ENCODE measurements around the gene APBA1. TPM values are rescaled to one million over a fixed set of nuclear protein-coding genes. Genes with fewer than 3 reads are reported as not detected.

APBA1 gene
- polyA plus RNA-seq, 1 of the 3 experiments (the other 2 are of a cell fraction) = 3.1 TPM

- no peak overlapping the region for H2AFZ ChIP-seq (ENCODE audit: low read depth)
- H3K9me3 ChIP-seq = no peaks in the 10 kb centered on the region
- no peak for DNase-seq
- no peak overlapping the region for H3K4me2 ChIP-seq
- H3K9me2 ChIP-seq = no peaks in the 10 kb centered on the region
- no peaks in the 10 kb centered on the region for H3K36me3 ChIP-seq (replicated peaks in 1 of 2; ENCODE audit: control insufficient read depth in 1 of 2, insufficient read depth in 2 of 2, low read length in 1 of 2)
- no peak overlapping the region for H3K27ac ChIP-seq (ENCODE audit: low read depth in 2 of 2, low read length in 1 of 2)
- POLR2A ChIA-PET = no interaction called here
- TF ChIP-seq JUND (IDR thresholded peaks at IDR 0.05) (no peak), RFX5 (IDR thresholded peaks at IDR 0.05; ENCODE audit: low read length) (no peak), GATA2 (CRISPR knock-in tag; IDR thresholded peaks at IDR 0.05) (no peak), TAF1 (IDR thresholded peaks at IDR 0.05; ENCODE audit: borderline replicate concordance, low read depth, low read length) (no peak)
- CTCF ChIA-PET = interaction anchor here (1.4 kb wide), 1 partner anchor 8 kb away, joined by 3 read pairs; no protein-coding TSS in a partner anchor
- H4K20me1 ChIP-seq (ENCODE audit: insufficient read depth) = no peaks in the 10 kb centered on the region
- no peak overlapping the region for H3K4me3 ChIP-seq (ENCODE audit: low read depth in 2 of 2, low read length in 1 of 2)
- H3K4me1 ChIP-seq (ENCODE audit: control insufficient read depth in 1 of 2, insufficient read depth in 2 of 2, low read depth in 1 of 2, low read length in 1 of 2) = no peaks in the 10 kb centered on the region
- no peaks in the 10 kb centered on the region for H3F3A ChIP-seq (replicated peaks; ENCODE audit: insufficient read depth)
- WGBS (ENCODE audit: low lambda C conversion rate) = 68% methylated on average over 3 of the region's 5 CpGs
- no peaks in the 10 kb centered on the region for H3K79me2 ChIP-seq (ENCODE audit: insufficient read depth)
- no peak overlapping the region for H3K9ac ChIP-seq
- H3K27me3 ChIP-seq (ENCODE audit: insufficient read depth) = no peaks in the 10 kb centered on the region
Observed at GRCh38 chr9:69395718-69396117, 276.5 kb downstream of the APBA1 start.

GRCh38 chr9:69393425-69393824 lies 278.7 kb downstream of the APBA1 start:
- Histone ChIP-seq H3K9ac (no peak overlapping the region), H3K27me3 (ENCODE audit: insufficient read depth) (peaks cover 6% of the 10 kb centered on the region; the same call in 1 of the 2 replicates), H3K4me2 (no peak overlapping the region), H3K9me3 (no peaks in the 10 kb centered on the region), H3K4me1 (ENCODE audit: control insufficient read depth in 1 of 2, insufficient read depth in 2 of 2, low read depth in 1 of 2, low read length in 1 of 2) (no peaks in the 10 kb centered on the region), H3K4me3 (ENCODE audit: low read depth in 2 of 2, low read length in 1 of 2) (no peak overlapping the region), H3K27ac (ENCODE audit: low read depth in 2 of 2, low read length in 1 of 2) (no peak overlapping the region), H3K36me3 (replicated peaks in 1 of 2; ENCODE audit: control insufficient read depth in 1 of 2, insufficient read depth in 2 of 2, low read length in 1 of 2) (no peaks in the 10 kb centered on the region), H3K79me2 (ENCODE audit: insufficient read depth) (no peaks in the 10 kb centered on the region), H3K9me2 (no peaks in the 10 kb centered on the region), H4K20me1 (ENCODE audit: insufficient read depth) (no peaks in the 10 kb centered on the region), H3F3A (replicated peaks; ENCODE audit: insufficient read depth) (no peaks in the 10 kb centered on the region), H2AFZ (ENCODE audit: low read depth) (no peak overlapping the region)
- POLR2A ChIA-PET = no interaction called here
- no peak for DNase-seq
- 64% methylated on average over 6 of the region's 6 CpGs for WGBS (ENCODE audit: low lambda C conversion rate)
- no peak for TF ChIP-seq NFIC (IDR thresholded peaks at IDR 0.05; ENCODE audit: borderline replicate concordance)
- TF ChIP-seq, protein P1, sequence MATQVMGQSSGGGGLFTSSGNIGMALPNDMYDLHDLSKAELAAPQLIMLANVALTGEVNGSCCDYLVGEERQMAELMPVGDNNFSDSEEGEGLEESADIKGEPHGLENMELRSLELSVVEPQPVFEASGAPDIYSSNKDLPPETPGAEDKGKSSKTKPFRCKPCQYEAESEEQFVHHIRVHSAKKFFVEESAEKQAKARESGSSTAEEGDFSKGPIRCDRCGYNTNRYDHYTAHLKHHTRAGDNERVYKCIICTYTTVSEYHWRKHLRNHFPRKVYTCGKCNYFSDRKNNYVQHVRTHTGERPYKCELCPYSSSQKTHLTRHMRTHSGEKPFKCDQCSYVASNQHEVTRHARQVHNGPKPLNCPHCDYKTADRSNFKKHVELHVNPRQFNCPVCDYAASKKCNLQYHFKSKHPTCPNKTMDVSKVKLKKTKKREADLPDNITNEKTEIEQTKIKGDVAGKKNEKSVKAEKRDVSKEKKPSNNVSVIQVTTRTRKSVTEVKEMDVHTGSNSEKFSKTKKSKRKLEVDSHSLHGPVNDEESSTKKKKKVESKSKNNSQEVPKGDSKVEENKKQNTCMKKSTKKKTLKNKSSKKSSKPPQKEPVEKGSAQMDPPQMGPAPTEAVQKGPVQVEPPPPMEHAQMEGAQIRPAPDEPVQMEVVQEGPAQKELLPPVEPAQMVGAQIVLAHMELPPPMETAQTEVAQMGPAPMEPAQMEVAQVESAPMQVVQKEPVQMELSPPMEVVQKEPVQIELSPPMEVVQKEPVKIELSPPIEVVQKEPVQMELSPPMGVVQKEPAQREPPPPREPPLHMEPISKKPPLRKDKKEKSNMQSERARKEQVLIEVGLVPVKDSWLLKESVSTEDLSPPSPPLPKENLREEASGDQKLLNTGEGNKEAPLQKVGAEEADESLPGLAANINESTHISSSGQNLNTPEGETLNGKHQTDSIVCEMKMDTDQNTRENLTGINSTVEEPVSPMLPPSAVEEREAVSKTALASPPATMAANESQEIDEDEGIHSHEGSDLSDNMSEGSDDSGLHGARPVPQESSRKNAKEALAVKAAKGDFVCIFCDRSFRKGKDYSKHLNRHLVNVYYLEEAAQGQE (IDR thresholded peaks at IDR 0.05; ENCODE audit: low read depth, low read length) = no peak
- no peak for TF ChIP-seq NRF1 (IDR thresholded peaks at IDR 0.05; ENCODE audit: low read depth, low read length)
- no peak for TF ChIP-seq FOSL2 (IDR thresholded peaks at IDR 0.05; ENCODE audit: borderline replicate concordance, low read depth)
- TF ChIP-seq PBX3 (IDR thresholded peaks at IDR 0.05) = no peak
- TF ChIP-seq IRF3 (IDR thresholded peaks at IDR 0.05; ENCODE audit: low read depth, low read length) = no peak
- no peak for TF ChIP-seq POLR2AphosphoS5 (IDR thresholded peaks at IDR 0.05; ENCODE audit: low read depth, low read length)
- TF ChIP-seq TCF12 (IDR thresholded peaks at IDR 0.05) = no peak
- CTCF ChIA-PET = interaction anchor here (0.9 to 1.4 kb wide), 2 partner anchors 28 to 157 kb away, joined by 3 to 4 read pairs; no protein-coding TSS in a partner anchor
